T-helper 22 cell (primary cell): Measurements from ENCODE around the gene FBXL15.

Experiments
- DNase-seq: peaks from one replicate; pipeline ENCODE4 v3.0.0-alpha.2; 2020; ENCODE audit warnings: low read depth

FBXL15 gene

DNA sequence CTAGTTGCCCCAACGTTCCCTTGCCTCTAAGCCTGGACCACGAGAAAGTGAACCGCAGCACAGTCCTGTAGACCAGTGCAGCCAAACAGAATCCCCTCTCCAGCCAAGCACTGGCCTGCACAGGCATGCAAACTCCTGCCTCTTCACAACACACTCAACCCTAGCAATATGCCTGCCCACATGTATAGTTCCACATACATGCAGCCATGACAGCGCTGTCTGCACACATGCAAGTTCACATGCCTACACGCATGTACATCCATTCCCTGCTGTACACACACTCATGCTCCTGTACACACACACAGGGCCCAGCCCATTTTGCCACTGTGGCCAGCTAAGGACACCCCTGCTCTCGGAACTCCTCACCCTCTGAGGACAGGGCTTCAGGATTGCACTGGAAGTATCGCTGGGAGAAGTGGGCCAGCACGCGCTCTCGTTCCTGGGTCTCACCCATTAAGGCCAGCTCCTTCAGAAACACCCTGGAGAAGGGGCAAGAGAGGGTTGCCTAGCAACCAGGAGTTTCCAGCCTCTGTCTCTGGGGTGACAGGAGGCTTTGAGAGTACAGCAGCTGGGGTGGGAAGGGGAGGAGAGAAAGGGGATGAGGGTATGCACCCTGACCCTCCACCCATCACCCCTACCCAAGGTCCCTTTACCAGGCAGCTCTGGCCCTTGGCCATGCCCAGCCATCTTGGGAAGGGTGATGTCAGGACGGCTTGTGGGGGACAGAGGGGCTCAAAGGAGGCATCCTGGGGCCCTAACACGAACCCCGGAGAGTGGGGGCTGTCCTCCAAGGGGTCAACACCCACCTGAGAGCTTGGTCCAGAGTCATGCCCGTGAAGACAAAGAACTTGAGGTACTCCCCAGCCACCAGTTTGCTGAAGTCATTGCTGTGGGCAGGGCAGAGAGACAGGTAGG, 9.0 kb upstream of the FBXL15 start:
- DNase-seq = no peak

DNA sequence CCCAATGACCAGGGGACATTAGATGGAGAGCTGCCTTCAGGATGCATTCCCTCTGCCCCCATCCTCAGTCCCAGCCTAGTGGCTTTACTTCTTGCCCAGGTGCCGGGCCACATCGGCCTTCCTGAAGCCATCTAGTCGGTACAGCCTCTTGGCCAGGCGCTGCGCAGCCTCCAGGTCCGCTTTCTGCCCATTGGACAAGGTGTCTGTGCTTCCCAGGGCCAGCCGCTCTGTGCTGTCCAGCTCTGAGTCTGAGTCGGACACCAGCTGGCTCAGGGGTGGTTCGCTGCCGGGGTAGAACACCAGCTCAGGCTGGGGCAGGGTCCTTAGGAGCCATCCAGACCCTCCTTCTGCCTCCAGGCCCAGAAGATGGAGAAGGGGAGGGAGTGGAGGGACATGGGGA, 8.3 kb upstream of the FBXL15 start:
- no peak for DNase-seq

DNA sequence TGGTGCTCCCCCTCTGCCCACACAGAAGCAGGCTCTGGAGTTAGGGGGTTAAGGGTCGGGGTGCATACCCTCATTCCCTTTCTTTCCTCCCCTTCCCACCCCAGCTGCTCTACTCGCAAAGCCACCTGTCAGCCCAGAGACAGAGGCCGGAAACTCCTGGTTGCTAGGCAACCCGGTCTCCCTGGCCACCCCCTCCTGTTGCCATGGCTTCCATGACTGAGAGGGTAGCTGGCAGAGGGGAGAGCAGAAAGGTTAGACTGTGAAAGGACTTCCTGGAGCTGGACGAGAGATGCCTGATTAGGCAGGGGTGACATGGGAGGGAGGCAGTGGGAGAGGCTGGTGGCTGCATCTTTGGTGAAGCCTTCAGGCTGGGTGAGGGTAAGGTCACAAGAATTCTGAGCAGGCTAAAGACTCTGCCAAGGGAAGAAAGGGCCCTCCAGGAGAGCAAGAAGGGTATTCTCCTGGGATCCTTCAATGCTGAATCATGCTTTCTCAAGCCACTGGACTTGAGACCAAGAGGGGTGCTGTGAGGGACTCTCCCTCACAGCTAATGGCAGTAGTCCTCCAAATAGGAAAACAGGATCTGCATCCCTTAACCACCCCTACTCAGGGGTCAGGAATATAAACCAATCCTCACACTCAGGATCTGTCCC, 7.5 kb upstream of the FBXL15 start:
- DNase-seq = no peak

DNA sequence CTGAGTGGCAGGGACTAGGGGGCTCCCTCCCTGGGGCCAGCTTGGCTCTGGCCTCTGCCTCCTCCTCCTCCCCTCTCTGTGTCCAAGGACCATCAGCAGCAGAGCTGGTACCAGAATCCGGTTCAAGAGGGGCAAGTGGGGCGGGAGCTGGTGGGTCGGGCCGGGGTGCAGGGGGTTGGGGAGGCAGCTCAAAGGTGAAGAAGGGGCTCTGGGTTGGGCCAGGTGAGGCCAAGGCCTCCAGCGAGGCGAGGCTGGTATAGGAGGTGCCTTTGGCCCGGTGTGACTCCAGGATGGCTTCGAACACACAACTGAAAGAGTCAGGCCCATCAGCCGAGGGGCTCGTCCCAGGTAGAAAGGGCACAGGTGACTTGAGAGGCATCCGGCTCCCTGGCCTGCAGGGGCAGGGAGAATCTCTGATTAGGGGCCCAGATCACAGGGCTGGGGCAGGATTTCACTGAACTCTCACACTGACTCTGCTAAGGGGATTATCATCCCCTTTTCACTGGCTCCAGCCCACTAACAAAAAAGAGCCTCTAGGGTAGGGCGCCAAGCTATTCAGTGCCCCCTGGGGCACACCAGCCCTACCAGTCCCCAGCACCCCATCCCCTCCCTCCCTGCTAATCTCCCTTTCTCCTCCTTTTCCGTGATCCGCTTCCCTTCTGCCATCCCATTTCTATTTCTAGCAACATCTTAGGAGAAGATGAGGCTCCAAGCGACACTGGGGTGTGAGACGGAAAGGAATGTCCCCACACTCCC, 6.7 kb upstream of the FBXL15 start:
- no peak for DNase-seq

DNA sequence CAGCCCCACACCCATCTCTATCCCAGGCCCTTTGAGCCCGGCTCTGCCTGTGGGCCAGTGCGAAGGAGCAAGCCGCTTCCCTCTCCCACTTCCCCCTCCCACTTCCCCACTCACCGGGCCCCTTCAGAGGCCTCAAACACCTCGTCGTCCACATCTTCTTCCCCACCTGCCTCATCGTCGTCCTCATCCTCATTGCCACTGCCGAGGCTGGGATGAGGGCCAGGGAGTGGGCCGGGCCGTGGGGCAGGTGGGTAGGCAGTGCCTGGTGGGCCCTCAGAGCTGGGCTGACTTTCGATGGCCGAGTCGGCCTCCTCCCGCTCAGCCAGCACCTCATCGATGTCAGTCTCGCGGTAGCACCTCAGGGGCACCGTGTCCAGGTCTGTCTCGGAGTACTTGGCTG, 5.9 kb upstream of the FBXL15 start:
- DNase-seq = no peak

DNA sequence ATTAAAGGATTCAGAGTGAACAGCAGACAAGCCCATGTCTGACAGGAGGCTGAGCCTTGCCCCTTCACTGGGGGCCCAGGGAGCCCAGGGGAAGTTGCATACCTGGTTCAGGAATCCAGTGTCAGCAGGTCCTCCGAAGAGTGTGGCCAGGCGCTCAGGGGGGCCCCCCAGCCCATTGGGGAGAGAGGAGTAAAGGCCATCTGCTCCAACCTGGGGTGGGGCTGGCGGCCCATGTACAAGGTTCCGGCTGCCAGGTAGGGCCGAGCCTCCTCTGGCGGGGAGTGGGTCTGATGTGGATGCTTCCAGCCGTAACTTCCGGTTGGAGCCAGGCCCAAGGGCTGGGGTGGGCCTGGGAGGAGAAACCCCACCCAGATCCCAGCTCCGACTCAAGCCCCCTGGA, 4.4 kb upstream of the FBXL15 start:
- DNase-seq = no peak

DNA sequence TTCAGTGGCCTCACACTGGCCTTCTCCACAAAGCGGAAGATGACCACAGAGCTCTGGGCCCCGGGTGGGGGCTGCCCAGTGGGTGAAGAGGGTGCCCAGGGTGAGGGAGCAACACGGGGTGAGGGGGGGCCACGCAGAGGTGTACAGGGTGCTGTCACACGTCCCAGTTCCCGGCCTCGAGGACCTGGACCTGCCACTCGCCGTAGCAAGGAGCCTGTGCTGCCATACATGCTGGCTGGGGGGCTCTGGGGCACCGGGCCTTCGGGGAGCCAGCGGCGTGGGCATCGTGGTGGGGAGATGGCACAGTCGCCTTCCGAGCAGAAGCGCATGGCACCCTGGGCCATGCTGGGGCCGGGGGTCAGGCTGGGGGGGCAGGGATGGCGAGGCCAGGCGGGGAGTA, 3.9 kb upstream of the FBXL15 start:
- no peak for DNase-seq

DNA sequence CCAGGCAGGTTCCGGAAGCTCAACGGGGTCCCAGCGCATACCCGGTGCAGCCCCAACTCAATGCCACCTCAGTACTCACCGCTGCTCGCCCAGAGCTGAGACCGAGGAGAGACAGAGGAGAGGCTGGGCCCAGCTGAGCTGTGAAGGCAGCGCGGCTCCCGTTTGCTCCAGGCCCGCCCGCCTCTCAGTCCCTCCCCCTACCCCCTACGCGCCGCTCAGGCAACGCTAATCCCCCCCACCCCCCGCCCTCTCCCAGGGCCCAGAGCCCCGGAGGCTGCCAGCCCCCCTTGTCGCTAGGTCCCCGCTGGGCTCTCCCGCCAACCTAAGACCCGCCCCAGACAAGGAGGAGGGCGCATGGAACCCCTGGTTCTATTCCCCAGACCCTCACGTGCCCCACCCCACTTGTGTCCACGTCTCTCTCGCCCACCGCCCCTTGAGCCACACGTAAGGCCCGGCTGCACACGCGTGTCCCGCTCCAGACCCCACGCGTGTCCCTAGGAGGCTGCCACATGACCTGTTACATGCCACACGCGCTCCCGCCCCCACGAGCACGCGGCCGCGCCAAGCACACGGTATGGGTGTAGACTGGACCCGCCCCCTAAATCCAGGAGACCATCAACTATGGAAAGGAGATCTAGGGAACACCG, 1.9 kb upstream of the FBXL15 start, which contains the start of gene PSD:
Gene PSD, minus strand, starts transcription at position 164 of the 647 bp plus-strand sequence. CDS start 1,747 bp downstream, outside the sequence.
- DNase-seq = no peak

DNA sequence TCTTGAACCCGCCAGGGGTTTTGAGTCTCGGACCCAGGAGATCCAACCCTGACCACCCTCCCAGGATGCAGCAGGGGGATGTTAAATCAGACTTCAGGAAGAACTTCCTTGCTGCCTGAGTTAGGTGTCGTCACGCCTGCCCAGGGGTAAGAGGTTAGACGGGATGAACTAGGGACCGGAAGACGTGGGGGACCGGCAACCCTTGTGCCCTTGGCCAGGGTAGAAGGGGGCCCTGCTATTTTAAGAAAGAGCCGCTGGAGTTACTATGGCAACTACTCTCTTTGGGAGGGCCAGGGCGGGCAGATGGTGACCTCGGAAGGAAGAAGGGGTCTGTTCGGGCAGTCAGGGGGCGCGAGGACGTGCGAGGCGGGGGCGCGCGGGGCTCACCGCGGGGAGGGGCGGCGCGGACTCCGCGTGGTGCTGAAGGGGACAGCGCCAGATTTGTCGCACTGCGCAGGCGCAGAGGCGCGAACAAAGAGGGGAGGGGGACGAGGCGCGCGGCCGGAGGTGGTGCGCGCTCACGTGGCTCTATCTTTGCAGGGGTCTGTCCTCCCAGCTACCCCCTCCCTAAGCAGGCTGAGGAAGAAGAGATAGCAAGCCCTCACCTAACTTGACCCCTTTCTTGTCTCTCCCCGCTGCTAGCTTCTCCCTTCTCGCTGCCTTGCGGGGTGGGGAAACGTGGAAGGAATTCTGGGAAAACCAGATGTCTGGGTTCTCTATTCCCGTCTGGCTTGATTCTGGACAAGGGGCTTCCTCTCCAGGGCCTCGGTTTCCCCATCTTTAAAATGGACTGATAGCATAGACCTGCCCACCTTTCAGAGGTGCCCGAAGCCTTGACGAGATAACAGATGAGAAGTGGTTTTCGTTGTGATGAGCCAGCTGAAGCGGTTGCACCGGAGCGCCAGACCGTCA, 1.1 kb upstream of the FBXL15 start:
- DNase-seq = peak; percentile 48

DNA sequence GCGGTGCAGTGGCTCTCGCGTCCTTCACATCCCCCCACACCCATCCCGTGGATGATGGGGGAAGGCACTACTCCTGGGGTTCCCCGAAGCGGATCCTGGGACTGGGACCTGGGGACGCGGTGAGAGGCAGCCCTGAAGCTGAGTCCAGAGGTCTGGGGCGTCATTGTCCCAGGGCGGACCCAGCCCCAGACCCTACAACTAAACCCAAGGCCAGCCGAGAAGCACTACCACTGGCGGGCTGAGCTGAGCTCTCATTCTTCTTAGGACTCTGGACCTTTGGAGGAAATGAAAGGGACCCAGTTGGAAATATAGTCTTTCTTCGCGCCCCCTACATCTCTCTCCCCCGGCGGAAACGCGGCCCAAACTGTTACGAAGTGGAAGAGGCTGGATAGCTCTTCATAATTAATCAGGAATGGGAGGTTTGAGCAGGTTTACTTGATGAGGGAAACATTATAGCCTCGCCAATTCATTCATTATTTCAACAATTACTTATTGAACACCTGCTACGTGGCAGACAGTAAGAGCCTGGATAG, 389 bp upstream of the FBXL15 start:
- DNase-seq = no peak

DNA sequence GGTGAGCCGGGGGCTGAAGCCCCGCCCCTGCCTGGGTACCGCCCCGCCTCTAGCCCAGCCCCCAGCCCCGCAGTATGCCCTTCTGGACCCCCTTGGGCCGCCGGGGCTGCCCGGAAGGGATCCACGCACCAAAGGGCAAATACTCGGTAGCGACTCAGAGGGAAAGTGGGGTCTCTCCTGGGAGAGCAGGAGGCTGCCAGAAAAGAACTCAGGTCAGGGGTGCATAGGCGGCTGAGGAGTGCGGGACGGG, 796 bp downstream of the FBXL15 start:
- DNase-seq = no peak

DNA sequence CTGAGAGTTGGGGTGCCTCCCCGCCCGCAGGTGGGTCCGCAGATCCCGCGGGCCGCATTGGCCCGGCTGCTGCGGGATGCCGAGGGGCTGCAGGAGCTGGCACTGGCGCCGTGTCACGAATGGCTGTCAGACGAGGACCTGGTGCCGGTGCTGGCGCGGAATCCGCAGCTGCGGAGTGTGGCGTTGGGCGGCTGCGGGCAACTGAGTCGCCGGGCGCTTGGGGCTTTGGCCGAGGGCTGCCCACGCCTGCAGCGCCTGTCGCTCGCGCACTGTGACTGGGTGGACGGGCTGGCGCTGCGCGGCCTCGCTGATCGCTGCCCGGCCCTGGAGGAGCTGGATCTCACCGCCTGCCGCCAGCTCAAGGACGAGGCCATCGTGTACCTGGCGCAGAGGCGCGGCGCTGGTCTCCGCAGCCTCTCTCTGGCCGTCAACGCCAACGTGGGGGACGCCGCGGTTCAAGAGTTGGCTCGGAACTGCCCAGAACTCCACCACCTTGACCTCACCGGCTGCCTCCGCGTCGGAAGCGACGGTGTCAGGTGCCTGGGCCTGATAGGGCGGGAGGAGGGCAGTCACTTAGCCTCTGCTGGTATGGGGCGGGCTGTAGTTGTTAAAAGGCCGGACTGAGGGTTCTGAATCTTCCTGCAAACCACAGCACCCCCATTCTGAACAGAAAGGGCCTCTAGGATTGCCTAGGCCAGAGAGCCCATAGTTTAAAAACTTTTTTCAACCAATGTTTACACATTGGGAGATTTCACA, 1.3 kb downstream of the FBXL15 start:
- no peak for DNase-seq

DNA sequence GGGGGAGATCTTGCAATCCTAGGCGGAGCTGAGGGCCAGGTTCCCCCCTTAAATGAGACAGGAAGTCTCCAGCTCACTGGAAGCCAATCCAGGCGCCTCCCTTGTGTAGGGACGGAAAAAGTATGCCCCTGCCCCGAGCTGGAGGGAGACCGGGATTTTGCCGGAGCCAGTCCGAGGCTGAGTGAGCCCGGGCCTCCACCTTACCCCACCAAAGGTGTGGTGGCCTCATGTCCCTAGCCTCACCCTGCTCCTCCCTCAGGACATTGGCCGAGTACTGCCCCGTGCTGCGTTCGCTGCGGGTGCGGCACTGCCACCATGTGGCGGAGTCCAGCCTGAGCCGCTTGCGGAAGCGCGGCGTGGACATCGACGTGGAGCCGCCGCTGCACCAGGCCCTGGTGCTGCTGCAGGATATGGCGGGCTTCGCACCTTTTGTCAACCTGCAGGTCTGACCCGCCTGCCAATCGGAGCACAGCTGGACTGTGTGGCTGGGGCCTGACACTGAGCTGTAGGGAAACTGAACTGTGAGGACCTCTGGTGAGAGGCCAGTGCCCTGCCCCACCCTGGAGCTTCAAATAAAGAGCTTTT, 2.0 kb downstream of the FBXL15 start:
- DNase-seq = no peak

DNA sequence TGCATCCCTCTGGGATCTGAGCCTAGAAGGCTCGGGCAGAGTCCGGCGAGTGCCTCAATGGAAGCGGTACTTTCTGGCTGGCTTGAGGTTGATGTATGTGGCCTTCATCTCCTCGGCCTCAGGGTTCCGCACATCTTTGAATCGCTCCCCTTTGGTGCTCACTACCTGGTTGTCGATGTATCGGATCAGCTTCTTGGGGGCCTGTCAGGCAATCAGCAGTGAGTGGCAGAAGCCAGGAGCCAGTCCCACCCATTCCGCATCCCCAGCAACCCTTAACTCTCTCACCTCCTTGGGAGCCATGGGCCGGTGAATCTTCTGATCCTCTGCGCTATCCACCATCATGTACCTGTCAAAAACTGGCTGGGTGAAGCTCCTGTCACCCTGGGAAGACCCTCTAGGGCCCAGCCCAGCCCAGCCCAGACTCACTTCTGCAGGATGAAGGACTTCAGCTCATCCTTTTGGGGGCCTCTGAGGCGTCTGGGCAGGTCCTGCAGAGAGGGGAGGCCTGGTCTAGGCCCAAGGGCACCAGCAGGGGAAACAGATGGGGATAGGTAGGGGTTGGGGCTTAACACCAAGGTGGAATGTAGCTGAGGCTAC, 2.8 kb downstream of the FBXL15 start:
- DNase-seq = no peak

DNA sequence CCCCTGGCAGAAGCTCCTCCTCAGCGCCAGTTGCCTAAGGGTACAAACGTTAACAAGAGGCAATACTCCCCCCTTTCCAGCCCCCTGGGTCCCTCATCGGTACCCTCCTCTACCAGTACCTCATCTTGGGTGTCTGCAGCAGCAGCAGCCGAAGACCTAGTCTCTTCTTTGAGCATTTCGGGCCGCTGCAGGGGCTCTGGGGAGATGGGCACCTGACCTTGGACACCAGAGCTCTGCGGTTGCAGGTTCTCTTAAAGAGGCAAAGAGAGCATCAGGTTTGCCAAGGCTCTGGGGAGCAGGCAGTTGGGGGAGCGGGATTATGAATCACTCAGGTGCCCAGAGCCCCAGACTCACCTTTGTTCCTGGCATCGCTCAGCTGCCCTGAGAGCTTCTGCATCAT, 3.5 kb downstream of the FBXL15 start:
- no peak for DNase-seq

DNA sequence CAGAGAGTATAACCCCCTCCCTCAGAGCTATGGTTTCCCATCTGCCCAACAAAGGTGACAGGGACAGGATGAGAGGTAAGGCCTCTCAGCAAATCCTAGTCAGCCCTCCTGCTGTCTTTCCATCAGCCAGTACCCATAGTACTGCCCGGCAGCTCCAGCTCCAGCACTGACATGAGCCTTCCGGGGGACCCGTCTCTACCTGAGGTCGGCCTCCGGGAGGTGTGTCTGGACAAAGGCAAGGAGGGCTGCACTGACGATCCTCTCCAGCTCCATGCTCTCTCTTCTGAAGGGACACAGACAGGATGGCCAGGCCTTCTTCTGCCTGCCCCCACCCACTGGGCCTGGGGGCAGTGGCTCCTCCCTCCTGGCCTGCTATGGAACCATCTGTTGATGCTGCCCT, 4.3 kb downstream of the FBXL15 start:
- DNase-seq = no peak

DNA sequence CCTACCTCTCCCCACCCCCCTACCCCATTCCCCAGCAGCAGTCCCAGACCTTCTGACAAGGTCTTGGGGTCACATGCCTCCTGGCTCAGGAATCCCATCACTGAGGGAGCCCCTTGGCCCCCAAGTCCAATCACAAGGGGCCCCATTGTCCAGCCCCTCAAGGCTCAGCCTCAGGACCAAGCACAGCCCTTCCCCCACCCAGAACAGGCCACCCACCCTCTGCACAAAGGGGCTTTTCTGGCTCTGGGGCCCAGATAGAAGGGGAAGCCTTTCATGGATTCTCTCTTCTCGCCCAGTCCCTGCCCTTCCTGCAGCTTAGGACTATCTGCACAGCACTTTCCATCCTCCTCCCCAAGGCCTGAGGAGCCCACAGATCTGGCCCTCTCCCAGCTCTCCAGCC, 4.8 kb downstream of the FBXL15 start:
- DNase-seq = no peak

DNA sequence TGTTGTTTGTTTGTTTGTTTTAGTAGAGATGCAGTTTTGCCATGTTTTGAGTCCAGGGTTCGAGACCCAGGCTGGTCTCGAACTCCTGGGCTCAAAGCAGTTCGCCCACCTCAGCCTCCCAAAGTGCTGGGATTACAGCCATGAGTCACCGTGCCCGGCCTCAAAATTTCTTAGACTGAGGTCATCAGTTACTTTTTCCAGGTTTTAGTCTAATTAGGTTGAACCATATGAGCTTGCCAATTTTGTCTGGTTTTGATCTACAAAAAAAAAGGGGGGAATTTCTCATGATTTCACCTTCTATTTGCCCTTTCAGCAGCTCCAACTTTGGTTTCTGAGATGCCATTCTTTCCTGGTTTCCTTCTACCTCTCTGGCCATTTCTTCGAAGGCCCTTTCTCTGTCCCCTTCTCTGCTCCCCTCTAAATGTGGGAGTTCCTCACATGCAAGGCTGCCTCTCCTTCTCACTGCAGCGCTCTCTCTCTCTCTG, 6.2 kb downstream of the FBXL15 start:
- DNase-seq = no peak

DNA sequence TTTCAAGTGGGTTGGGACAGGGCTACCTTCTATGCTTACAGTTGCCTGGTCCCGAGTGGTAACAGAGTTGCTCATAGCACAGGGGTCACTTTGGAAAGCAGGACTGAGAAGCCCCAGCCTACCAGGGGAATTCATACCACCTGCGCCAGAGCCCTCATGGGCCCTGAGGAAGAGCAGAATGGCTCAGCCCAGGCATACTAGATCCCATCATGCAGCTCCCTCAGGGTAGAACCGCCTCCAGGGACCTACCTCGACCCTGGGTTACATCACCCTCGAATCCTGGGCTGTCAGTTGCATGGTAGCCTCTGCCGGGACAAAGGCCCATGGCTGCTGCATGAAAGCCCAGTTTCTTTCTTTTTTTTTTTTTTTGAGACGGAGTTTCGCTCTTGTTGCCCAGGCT, 8.8 kb downstream of the FBXL15 start:
- no peak for DNase-seq
